ENCODE measurements around the gene CHMP4A. TPM values are rescaled to one million over a fixed set of nuclear protein-coding genes. Genes with fewer than 3 reads are reported as not detected.

CHMP4A gene
- total and polyA plus RNA-seq, 9 of the 15 experiments (the other 6 are each of a cell fraction or from before 2014, with no cell fraction given): 28.8 to 104 (median 52.7) TPM

GRCh38 chr14:24258548-24259265 is 45.4 kb upstream of the CHMP4A start:
- Histone ChIP-seq H3K9ac (ENCODE audit: insufficient read depth in 1 of 2, low read depth in 2 of 2, low read length in 2 of 2) (peak overlapping the region in 1 of 2 experiments; percentile 7; a peak in 2 of 4 replicates), H3K27me3 (ENCODE audit: control insufficient read depth in 2 of 2, insufficient read depth in 2 of 2, low read length in 2 of 2) (no peaks in the 10 kb centered on the region), H3K9me3 (replicated peaks; ENCODE audit: control insufficient read depth, insufficient read depth, low read depth, low read length) (no peaks in the 10 kb centered on the region), H3K4me2 (ENCODE audit: insufficient read depth, low read length) (no peak overlapping the region), H2AFZ (ENCODE audit: low read depth, low read length) (no peak overlapping the region), H3K27ac (ENCODE audit: extremely low read depth, low read depth, low read length) (no peak overlapping the region), H3K79me2 (ENCODE audit: control insufficient read depth, insufficient read depth, low read length) (no peaks in the 10 kb centered on the region), H3K36me3 (ENCODE audit: control insufficient read depth, insufficient read depth, low read length) (no peaks in the 10 kb centered on the region; the same call in 1 of the 3 replicates), H3K9me1 (ENCODE audit: control insufficient read depth, insufficient read depth, low read length) (no peaks in the 10 kb centered on the region), H4K20me1 (replicated peaks; ENCODE audit: control insufficient read depth, insufficient read depth, low read length) (no peaks in the 10 kb centered on the region), H3K4me3 (no peak overlapping the region), H3K4me1 (replicated peaks in 1 of 2; ENCODE audit: control insufficient read depth in 2 of 2, insufficient read depth in 2 of 2, low read length in 2 of 2) (peaks cover 22 to 72% of the 10 kb centered on the region in 2 experiments; a peak in 4 of 5 replicates)
- in situ Hi-C loops (cut with MboI): no loop called here
- TF ChIP-seq NEUROD1 (IDR thresholded peaks at IDR 0.05; ENCODE audit: borderline replicate concordance, low read depth, low read length, partially characterized antibody): no peak
- BruUV-seq (replicated peaks): no TSS peak
- CTCF ChIA-PET (ENCODE audit: low intra/inter-chr PET ratio): no interaction called here
- ATAC-seq (no peak), DNase-seq (ENCODE audit: extremely low read depth in 1 of 4, low spot score in 3 of 4) (no peak), FAIRE-seq (no peak)
- 80% methylated on average over 13 of the region's 18 CpGs for WGBS (ENCODE audit: insufficient coverage, low coverage, missing lambda C conversion rate)
- POLR2A ChIA-PET: interaction anchor here (0.6 kb wide), 1 partner anchor 13 kb away, joined by 3 read pairs; the partner anchor contains the start of gene RABGGTA
- intact Hi-C loops (cut with micrococcal nuclease): no loop called here

GRCh38 chr14:24258119-24258518 is 44.8 kb upstream of the CHMP4A start:
- H3K27me3 ChIP-seq (ENCODE audit: control insufficient read depth in 2 of 2, insufficient read depth in 2 of 2, low read length in 2 of 2): no peaks in the 10 kb centered on the region
- in situ Hi-C loops (cut with MboI): no loop called here

More at GRCh38 chr14:24258119-24258518, 44.8 kb upstream of the CHMP4A start:
- H4K20me1 ChIP-seq (replicated peaks; ENCODE audit: control insufficient read depth, insufficient read depth, low read length): no peaks in the 10 kb centered on the region
- H3K9me1 ChIP-seq (ENCODE audit: control insufficient read depth, insufficient read depth, low read length): no peaks in the 10 kb centered on the region
- ChIA-PET CTCF (ENCODE audit: low intra/inter-chr PET ratio) (no interaction called here), POLR2A (no interaction called here)
- no peaks in the 10 kb centered on the region for H3K79me2 ChIP-seq (ENCODE audit: control insufficient read depth, insufficient read depth, low read length)
- FAIRE-seq: no peak
- no peak overlapping the region for H2AFZ ChIP-seq (ENCODE audit: low read depth, low read length)
- H3K27ac ChIP-seq (ENCODE audit: extremely low read depth, low read depth, low read length): no peak overlapping the region
- no peak overlapping the region for H3K9ac ChIP-seq (ENCODE audit: insufficient read depth in 1 of 2, low read depth in 2 of 2, low read length in 2 of 2)
- no peak overlapping the region for H3K4me2 ChIP-seq (ENCODE audit: insufficient read depth, low read length)
- DNase-seq (ENCODE audit: extremely low read depth in 1 of 4, low spot score in 3 of 4): no peak
- no peak for TF ChIP-seq MAFK (IDR thresholded peaks at IDR 0.05; ENCODE audit: low read length)
- no peak for TF ChIP-seq PKNOX1 (IDR thresholded peaks at IDR 0.05)
- no peak for TF ChIP-seq SMARCA4 (IDR thresholded peaks at IDR 0.05)
- no peak for TF ChIP-seq HBP1 (CRISPR knock-in tag; IDR thresholded peaks at IDR 0.05)
- H3K36me3 ChIP-seq (ENCODE audit: control insufficient read depth, insufficient read depth, low read length): no peaks in the 10 kb centered on the region; the same call in 1 of the 3 replicates
- no peak overlapping the region for H3K4me3 ChIP-seq
- H3K9me3 ChIP-seq (replicated peaks; ENCODE audit: control insufficient read depth, insufficient read depth, low read depth, low read length): no peaks in the 10 kb centered on the region
- peaks cover 22 to 66% of the 10 kb centered on the region in 2 experiments; a peak in 4 of 5 replicates for H3K4me1 ChIP-seq (replicated peaks in 1 of 2; ENCODE audit: control insufficient read depth in 2 of 2, insufficient read depth in 2 of 2, low read length in 2 of 2)
- 73% methylated on average over 6 of the region's 9 CpGs for WGBS (ENCODE audit: insufficient coverage, low coverage, missing lambda C conversion rate)
- intact Hi-C loops (cut with micrococcal nuclease): no loop called here
- ATAC-seq: no peak
- BruUV-seq (replicated peaks): no TSS peak

Measured in K562 (cell line).